ENCODE data around the gene MISFA.

- TF ChIP-seq, protein P1, sequence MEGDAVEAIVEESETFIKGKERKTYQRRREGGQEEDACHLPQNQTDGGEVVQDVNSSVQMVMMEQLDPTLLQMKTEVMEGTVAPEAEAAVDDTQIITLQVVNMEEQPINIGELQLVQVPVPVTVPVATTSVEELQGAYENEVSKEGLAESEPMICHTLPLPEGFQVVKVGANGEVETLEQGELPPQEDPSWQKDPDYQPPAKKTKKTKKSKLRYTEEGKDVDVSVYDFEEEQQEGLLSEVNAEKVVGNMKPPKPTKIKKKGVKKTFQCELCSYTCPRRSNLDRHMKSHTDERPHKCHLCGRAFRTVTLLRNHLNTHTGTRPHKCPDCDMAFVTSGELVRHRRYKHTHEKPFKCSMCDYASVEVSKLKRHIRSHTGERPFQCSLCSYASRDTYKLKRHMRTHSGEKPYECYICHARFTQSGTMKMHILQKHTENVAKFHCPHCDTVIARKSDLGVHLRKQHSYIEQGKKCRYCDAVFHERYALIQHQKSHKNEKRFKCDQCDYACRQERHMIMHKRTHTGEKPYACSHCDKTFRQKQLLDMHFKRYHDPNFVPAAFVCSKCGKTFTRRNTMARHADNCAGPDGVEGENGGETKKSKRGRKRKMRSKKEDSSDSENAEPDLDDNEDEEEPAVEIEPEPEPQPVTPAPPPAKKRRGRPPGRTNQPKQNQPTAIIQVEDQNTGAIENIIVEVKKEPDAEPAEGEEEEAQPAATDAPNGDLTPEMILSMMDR (IDR thresholded peaks at IDR 0.05; ENCODE audit: poor library complexity), result no peak
- no peak for TF ChIP-seq EZH2phosphoT487 (IDR thresholded peaks at IDR 0.05; ENCODE audit: low read depth, severe bottlenecking, unreplicated experiment)
These were observed 33.9 kb downstream of the MISFA start for GRCh38 chr11:18633256-18634139.
